ENCODE measurements around the gene PFDN5.

The PFDN5 gene

GRCh38 chr12:53347905-53348304 lies 52.6 kb downstream of the PFDN5 start:
- Histone ChIP-seq H3K9me3 (ENCODE audit: control insufficient read depth in 1 of 2, low read length in 2 of 2) (no peaks in the 10 kb centered on the region), H3K27me3 (ENCODE audit: control insufficient read depth in 1 of 2, insufficient read depth in 2 of 2, low read length in 2 of 2) (peaks cover 0 to 4% of the 10 kb centered on the region in 2 donors), H3K4me3 (ENCODE audit: low read depth in 1 of 2, low read length in 2 of 2) (no peak overlapping the region), H3K36me3 (ENCODE audit: control insufficient read depth in 1 of 2, insufficient read depth in 2 of 2, low read length in 2 of 2) (no peaks in the 10 kb centered on the region), H3K27ac (ENCODE audit: low read depth, low read length) (no peak overlapping the region), H3K4me1 (ENCODE audit: control insufficient read depth in 1 of 2, insufficient read depth in 2 of 2, low read length in 2 of 2) (peaks cover 12 to 17% of the 10 kb centered on the region in 2 donors), H3K9ac (ENCODE audit: low read depth in 1 of 2, low read length in 2 of 2) (no peak overlapping the region)

Data from duodenal mucosa (tissue), 2 donors.